GM18520 (cell line): ENCODE data around the gene EPG5.
"Not testable (repeated sequence)": the region's sequence is repeated elsewhere in the genome, so short reads cannot be mapped to it uniquely, and the experiment has no call there.

Experiments used
- ATAC-seq: cut with Tn5 transposase; IDR thresholded peaks from one replicate; pipeline ENCODE4 v1.9.1; 2021; ENCODE audit not compliant: unreplicated experiment

Gene EPG5

DNA sequence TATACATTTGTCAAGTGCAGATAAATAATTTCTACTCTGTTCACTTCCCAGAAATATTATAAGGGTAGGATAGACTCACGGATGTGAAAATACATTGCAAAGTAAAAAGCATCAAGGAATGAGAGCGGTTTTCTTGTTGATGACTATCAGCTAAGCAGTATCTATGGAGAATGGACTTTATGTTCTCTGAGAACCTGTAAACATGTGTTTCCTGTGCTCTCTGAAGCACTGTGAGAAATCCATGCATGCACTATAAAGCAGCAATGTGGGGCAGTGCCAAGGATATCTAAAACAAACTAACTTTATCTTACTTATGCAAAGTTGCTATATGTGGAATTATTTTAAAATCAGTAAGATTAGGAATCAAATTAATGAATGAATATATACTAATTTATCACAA is 146.1 kb downstream of the EPG5 start:
- no peak for ATAC-seq

DNA sequence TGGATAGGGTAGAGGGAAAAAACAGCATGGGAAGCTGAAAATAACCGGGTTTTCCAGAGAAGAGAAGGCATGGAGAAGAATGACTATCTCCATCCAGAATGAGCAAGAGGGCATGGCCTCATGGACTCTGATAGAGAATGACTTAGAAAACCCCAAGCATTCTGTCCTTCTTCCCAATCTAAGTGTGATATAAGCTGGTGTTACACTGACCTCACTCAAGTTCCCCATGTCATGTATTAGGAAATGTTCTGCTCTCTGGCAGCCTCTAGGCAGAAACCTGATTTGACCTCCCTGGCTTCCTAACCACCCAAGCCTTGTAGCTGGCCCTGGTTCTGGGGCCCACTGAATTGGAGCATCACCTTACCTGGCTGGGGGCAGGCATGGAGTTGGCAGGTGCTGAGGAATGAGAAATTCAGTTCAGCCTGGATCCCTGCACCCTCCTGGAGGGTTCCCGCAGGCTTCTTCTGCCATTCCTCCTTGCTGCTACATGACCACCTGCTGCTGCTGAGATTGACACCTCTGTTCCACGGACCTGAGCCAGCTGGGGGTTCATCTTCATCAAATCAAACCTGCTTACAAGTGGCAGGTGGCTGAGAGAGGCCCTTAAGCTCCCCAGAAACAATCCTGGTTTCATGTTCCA is 146.9 kb downstream of the EPG5 start:
- ATAC-seq: no peak

DNA sequence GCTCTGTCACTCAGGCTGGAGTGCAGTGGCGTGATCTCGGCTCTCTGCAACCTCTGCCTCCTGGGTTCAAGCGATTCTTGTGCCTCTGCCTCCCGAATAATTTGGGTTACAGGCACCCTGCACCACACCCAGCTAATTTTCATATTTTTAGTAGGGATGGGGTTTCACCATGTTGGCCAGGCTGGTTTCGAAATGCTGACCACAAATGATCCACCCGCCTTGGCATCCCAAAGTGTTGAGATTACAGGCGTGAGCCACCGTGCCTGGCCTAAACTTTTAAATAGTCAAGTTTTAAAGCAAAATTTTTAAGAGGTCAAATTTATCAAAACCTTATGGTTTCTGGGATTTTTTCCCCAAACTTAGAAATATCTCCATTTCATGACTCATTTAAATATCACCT is 148.4 kb downstream of the EPG5 start:
- ATAC-seq: not testable (repeated sequence)

DNA sequence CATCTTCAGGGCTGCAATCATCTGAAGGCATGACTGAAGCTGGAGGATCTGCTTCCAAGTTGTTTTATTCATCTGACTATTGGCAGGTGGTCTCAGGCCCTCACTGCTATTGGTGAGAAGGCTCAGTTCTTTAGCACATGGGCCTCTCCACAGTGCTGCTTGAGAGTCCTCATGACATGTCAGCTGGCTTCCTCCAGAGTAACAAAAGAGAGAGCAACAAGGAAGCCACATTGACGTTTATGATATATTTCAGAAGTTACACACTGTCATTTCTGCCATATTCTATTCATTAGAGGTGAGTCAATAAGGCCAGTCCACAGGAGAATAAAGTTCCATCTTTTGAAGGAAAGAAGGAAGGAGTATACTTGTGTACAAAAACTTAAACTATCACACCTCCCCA is 149.6 kb downstream of the EPG5 start:
- ATAC-seq: no peak

DNA sequence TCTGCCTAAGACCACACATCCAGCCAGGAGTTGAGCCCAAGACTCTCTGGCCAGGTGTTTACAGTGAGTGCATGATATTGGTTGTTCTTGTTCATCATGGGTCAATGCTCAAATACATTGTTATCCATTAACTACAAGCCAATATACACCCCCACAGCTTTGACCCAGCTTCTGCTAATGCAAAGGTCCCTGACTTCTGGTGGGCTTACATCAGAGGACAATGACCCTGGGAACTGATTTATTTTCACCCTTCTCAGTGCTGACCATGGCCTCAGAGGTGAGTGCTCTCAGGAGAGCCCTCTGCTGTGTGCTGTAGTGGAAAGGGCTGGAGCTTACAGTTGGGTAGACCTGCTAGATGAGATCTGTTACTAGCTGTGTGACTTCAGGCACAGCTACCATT is 152.4 kb downstream of the EPG5 start:
- not testable (repeated sequence) for ATAC-seq

DNA sequence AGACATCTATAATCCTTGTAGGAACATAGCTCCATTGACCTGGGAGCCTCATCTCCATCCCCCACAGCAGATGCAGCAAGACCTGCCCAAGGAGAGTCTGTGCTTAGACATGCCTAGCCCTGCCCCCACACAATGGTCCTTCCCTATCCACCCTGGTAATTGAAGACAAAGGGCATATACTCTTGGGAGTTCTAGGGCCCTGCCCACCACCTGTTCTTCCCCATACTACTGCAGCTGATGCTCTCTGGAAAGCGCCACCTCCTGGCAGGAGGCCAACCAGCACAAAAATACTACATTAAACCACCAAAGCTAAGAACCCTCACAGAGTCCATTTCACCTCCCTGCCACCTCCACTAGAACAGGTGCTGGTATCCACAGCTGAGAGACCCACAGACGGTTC is 160.0 kb downstream of the EPG5 start:
- not testable (repeated sequence) for ATAC-seq

DNA sequence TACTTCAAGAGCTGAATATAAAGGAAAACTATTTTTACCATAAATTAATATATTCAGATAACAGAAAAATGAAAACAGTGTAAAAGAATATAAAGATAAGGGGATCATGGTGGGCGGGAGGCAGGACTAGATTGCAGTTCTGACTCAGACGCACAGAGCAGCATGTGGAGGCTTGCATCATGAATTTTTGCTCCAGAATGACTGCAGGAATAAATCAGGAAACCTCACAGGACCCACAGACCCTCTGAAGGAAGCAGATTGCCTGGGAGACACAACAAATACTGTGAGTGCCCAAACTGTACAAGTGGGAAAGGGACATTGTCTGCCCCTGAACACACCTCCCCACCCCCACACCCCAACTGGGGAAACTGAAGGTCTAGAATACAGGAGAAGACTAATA is 160.9 kb downstream of the EPG5 start:
- ATAC-seq: no peak

DNA sequence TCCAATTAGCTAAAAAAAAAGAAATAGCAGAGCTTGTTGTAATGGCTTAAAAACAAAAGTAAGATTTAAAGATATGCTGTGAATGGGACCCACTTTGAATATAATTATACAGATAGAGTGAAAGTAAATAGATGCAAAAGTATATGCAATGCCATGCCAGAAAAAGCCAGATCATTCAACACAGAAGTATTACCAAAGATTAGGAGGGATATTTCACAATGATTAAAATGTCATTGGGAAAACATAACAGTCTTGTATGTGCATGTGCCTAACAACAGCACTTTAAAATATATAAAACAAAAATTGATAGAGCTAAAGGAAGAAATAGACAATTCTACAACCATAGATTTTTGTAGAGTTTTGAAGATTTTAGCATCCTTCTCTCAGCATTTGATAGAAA is 161.6 kb downstream of the EPG5 start:
- ATAC-seq: no peak

DNA sequence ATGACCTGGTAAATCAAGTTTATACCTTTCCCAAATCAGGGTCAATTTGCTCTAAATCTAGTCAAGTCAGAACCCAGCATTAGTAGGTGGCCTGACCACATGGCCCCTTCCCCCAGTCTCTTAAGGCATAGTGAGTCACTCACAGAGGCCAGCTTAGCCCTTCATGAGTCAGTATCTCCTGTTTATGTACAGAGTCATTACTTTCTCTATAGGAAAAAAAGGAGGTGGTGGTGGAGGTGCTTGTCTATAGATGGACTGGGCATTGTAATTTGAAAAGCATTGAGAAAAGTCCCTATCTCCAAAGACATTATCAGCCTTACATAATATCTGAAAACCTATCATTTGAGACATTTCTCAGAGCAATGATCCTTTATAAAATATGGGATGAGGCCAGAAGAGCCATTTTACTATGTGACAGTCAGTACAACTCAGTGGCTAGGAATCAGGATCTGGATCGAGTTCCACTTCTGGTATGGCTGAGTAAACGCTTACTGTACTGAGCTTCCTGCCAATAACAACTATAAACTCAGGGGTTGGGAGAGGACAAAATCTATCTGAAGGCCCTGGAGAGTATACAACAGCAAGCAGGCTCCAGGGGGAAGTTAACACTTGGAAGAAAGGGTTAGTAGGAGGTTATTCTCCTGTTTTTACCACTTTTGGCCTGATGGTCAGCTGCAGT is 164.2 kb downstream of the EPG5 start:
- no peak for ATAC-seq

DNA sequence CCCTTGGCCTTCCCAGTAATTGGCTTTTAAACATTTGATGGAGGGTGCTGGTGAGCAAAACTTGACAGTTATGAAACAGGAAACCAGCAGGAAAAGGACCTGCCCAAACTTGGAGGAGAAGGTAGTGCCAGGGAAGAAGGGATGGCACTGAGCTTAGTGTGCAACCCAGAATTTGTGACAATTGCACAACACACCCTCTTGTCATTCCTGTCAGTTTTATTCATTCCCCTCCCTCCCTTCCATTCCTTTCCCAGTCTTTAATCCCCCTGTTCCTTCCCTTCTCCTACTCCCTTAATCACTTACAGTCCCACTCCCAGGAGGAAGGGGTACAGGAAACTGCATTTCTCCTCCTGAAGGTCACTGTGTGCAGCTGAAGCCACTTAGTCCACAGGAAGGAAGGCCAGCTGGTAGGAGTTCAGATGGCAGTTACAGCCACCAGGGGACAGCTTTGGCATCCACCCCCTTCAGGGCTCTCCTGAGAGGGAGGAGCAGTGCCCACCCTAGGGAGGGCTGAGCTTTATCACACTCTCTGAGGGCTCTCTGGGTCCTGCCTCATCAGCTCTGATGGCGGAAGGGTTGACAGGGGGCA is 165.6 kb downstream of the EPG5 start:
- ATAC-seq: no peak
